Heart left ventricle (tissue), 16 donors: Measurements from ENCODE around the gene ARHGAP12. TPM values are rescaled to one million over a fixed set of nuclear protein-coding genes. Genes with fewer than 3 reads are reported as not detected.
A peak's percentile ranks its signal among the peaks of the same experiment; 100 is the strongest.

Experiments
- ATAC-seq, 4 donors: fragments of 200-7000 bp; cut with Tn5 transposase; one replicate each; pipeline ENCODE4 v1.9.1; 2020 to 2022; ENCODE audit warnings: moderate library complexity in 4 of 4, mild to moderate bottlenecking in 3 of 4, moderate number of reproducible peaks in 1 of 4
- DNase-seq, 5 donors: peaks; one replicate each; pipeline ENCODE4 v3.0.0-alpha.2; 2020
- H3K27ac ChIP-seq, 12 donors: fragments of 200-600 bp; sonication (generic) in 4 of 12; one replicate each; pipeline versions ENCODE4 v1.5.0 to v1.8.0; 2016 to 2022; ENCODE audit warnings: mild to moderate bottlenecking in 2 of 12
- H3K27me3 ChIP-seq, 9 donors: fragments of 200-600 bp; sonication (generic) in 2 of 9; one replicate each; pipeline versions ENCODE4 v1.5.1 to v1.8.0; 2016 to 2022; ENCODE audit warnings: mild to moderate bottlenecking in 3 of 9
- H3K36me3 ChIP-seq, 9 donors: fragments of 200-600 bp; sonication (generic) in 2 of 9; one replicate each; pipeline versions ENCODE4 v1.5.0 to v1.8.0; 2018 to 2022; ENCODE audit warnings: mild to moderate bottlenecking in 2 of 9
- H3K4me1 ChIP-seq, 12 donors: fragments of 200-600 bp; sonication (generic) in 4 of 12; one replicate each; pipeline versions ENCODE4 v1.5.0 to v1.8.0; 2016 to 2022; ENCODE audit warnings: mild to moderate bottlenecking in 3 of 12
- H3K4me3 ChIP-seq, 12 donors: fragments of 200-600 bp; sonication (generic) in 4 of 12; one replicate each; pipeline versions ENCODE4 v1.5.0 to v1.8.0; 2017 to 2022; ENCODE audit warnings: mild to moderate bottlenecking in 9 of 12, moderate library complexity in 4 of 12
- H3K9me3 ChIP-seq, 12 donors: fragments of 200-600 bp; sonication (generic) in 4 of 12; one replicate each; pipeline versions ENCODE4 v1.5.0 to v1.8.0; 2016 to 2022; ENCODE audit warnings: mild to moderate bottlenecking in 1 of 12
- CTCF ChIP-seq, 12 donors: fragments of 200-600 bp; sonication (generic) in 4 of 12; IDR thresholded peaks; one replicate each; pipeline versions ENCODE4 v1.5.0 to v1.8.0; 2018 to 2022; ENCODE audit warnings: antibody characterized with exemption in 12 of 12, mild to moderate bottlenecking in 5 of 12
- POLR2A ChIP-seq, 2 donors: fragments of 450-650 bp; IDR thresholded peaks; one replicate each; pipeline ENCODE4 v1.6.1; 2017; ENCODE audit warnings: antibody characterized with exemption in 2 of 2, mild to moderate bottlenecking in 2 of 2, moderate library complexity in 2 of 2
- WGBS, 4 donors: extraction: QIAGEN DNeasy Blood & Tissue Kit in 2 of 4; methylation state at CpG; one replicate each; pipeline versions ENCODE4 v1.1.5 to v1.1.7; 2013 to 2018; 5-methylcytosine and 5-hydroxymethylcytosine counted together
- intact Hi-C, 10 donors: fragments of 100-400 bp; cut with DNase I; formaldehyde crosslinking; loops; one replicate each; pipeline versions ENCODE4 v1.11.1 to v1.14.2; 2022
- polyA plus RNA-seq, 2 donors: library from polyadenylated mRNA; stranded (reverse); fragments of 200-250 nt; gene quantifications; one replicate each; pipeline ENCODE4 v1.2.3, GENCODE V29; 2013
- total RNA-seq, 9 donors: library from RNA; depleted of rRNA in 2 of 9; stranded (reverse); fragments of >200 nt in 2 of 9; fragmentation: NEBNext Ultra II Directional in 3 of 9; extraction: Animal tissue kit (Norgen Biotek cat#: 25700) in 3 of 9; gene quantifications; one replicate each; pipeline versions ENCODE4 v1.1.0 to v1.2.4, GENCODE V29; 2016 to 2023
- donor health status: ischemic (EF 13 %, LVEDD 7.1; RV severe dilation, severe dysfunction).
- donor health status: healthy with polysubstance abuse.
- donor health status: DM: no; HTN: yes; CAD: no.
- donor health status: DM: no; HTN: no; CAD: no.
- donor health status: ischemic (EF 25% LVEDD 6.9; RV normal size, moderate dysfunction).
- donor health status: ischemic (EF 25% LVEDD 5.7; RV mildly dilated, moderate dysfunction).
- donor health status: healthy.
- donor health status: DM: yes; HTN: yes; CAD: no.
- donor health status: ischemic (EF 35%, LVEDD 5.7; RV mildly dilated, moderate dysfunction).
- donor health status: nonischemic (EF 11% LVEDD 7.7; RV severe dilation, severe dysfunction).
- donor health status: DM: yes; HTN: yes; CAD: no.
- donor health status: PGD.
- donor health status: ischemic (EF 29% LVEDD 5.4; RV normal size, mild dysfunction).
- donor health status: nonischemic (EF 23%, LVEDD 6.1; RV moderate dilation, normal function).

Gene ARHGAP12
- total and polyA plus RNA-seq, 11 donors: 11.5 to 27.6 (median 20.1) TPM

- ATAC-seq: no peak
- TF ChIP-seq POLR2A (IDR thresholded peaks at IDR 0.05) (no peak), CTCF (IDR thresholded peaks at IDR 0.05) (no peak)
- intact Hi-C loops: no loop called here
These were observed 4.2 kb upstream of the ARHGAP12 start for GRCh38 chr10:31932838-31933237.

GRCh38 chr10:31930856-31931255, 2.2 kb upstream of the ARHGAP12 start:
- Histone ChIP-seq H3K27ac (peak overlapping the region in 2 of 12 donors; percentile 93 to 96), H3K27me3 (no peaks in the 10 kb centered on the region), H3K4me1 (peaks cover 0 to 38% (median 23%) of the 10 kb centered on the region in 12 donors), H3K36me3 (no peaks in the 10 kb centered on the region), H3K9me3 (no peaks in the 10 kb centered on the region), H3K4me3 (peak overlapping the region in 3 of 12 donors; percentile 66 to 94 (median 84))
- TF ChIP-seq CTCF (IDR thresholded peaks at IDR 0.05): no peak
- TF ChIP-seq POLR2A (IDR thresholded peaks at IDR 0.05): no peak
- intact Hi-C loops: no loop called here
- no peak for DNase-seq
- WGBS, 4 donors: 84 to 91% (median 85%) methylated on average over 1 of the region's 1 CpG
- no peak for ATAC-seq

More at GRCh38 chr10:31932838-31933237, 4.2 kb upstream of the ARHGAP12 start:
- Histone ChIP-seq H3K36me3 (no peaks in the 10 kb centered on the region), H3K27ac (no peak overlapping the region), H3K27me3 (no peaks in the 10 kb centered on the region), H3K9me3 (no peaks in the 10 kb centered on the region), H3K4me1 (peaks cover 0 to 18% (median 9%) of the 10 kb centered on the region in 12 donors), H3K4me3 (no peak overlapping the region)
- DNase-seq: no peak

- intact Hi-C loops: no loop called here
- H3K36me3 ChIP-seq: no peaks in the 10 kb centered on the region
- H3K27me3 ChIP-seq: no peaks in the 10 kb centered on the region
- H3K4me1 ChIP-seq: peaks cover 0 to 45% (median 26%) of the 10 kb centered on the region in 12 donors
- ATAC-seq (no peak), DNase-seq (no peak)
- TF ChIP-seq POLR2A (IDR thresholded peaks at IDR 0.05): no peak
- no peak for TF ChIP-seq CTCF (IDR thresholded peaks at IDR 0.05)
- peak overlapping the region; percentile 72 to 99 (median 96) for H3K27ac ChIP-seq
- WGBS, 4 donors: 23 to 32% (median 26%) methylated on average over 11 of the region's 11 CpGs
- no peaks in the 10 kb centered on the region for H3K9me3 ChIP-seq
- peak overlapping the region; percentile 66 to 97 (median 90) for H3K4me3 ChIP-seq
These were observed 1.6 kb upstream of the ARHGAP12 start for GRCh38 chr10:31930023-31930751.

- Histone ChIP-seq H3K36me3 (no peaks in the 10 kb centered on the region), H3K9me3 (no peaks in the 10 kb centered on the region), H3K4me3 (peak overlapping the region; percentile 66 to 97 (median 90)), H3K27ac (peak overlapping the region; percentile 72 to 99 (median 96)), H3K27me3 (no peaks in the 10 kb centered on the region), H3K4me1 (peaks cover 0 to 49% (median 28%) of the 10 kb centered on the region in 12 donors)
- 1 to 2% (median 1%) methylated on average over 10 to 25 of the region's 25 CpGs for WGBS, 4 donors
- TF ChIP-seq POLR2A (IDR thresholded peaks at IDR 0.05) (no peak), CTCF (IDR thresholded peaks at IDR 0.05) (no peak)
- intact Hi-C loops: loop anchor here in 7 of 10 donors (2.0 to 10.0 kb wide), 7 partner anchors 42 to 128 kb away; partner anchors contain the start of gene KIF5B (in 1 of the 7)
- ATAC-seq (peak; percentile 46 to 68 (median 62)), DNase-seq (peak; percentile 46 to 77 (median 57))
These were observed 811 bp upstream of the ARHGAP12 start for GRCh38 chr10:31929261-31930022.
